ENCODE data around the gene PER1. TPM values are rescaled to one million over a fixed set of nuclear protein-coding genes. Genes with fewer than 3 reads are reported as not detected.

The PER1 gene
- total RNA-seq, 1 donor from 2014 or later: 75.9 TPM

GRCh38 chr17:8124350-8125153 lies 27.7 kb downstream of the PER1 start:
- DNase-seq (ENCODE audit: low spot score): no peak
- H3K27me3 Mint-ChIP-seq (ENCODE audit: low read depth): no peaks in the 10 kb centered on the region
- H3K4me3 Mint-ChIP-seq (ENCODE audit: unreplicated experiment): peak overlapping the region; percentile 92
- H3K9me3 Mint-ChIP-seq (ENCODE audit: low read depth): no peaks in the 10 kb centered on the region
- H3K4me1 Mint-ChIP-seq (ENCODE audit: low read depth): peaks cover 60% of the 10 kb centered on the region
- peak overlapping the region; percentile 13 for H3K27ac Mint-ChIP-seq (ENCODE audit: unreplicated experiment)
- no peaks in the 10 kb centered on the region for H3K36me3 Mint-ChIP-seq (ENCODE audit: low read depth)
- no peak for TF ChIP-seq CTCF (IDR thresholded peaks at IDR 0.05)

- no peaks in the 10 kb centered on the region for H3K27me3 Mint-ChIP-seq (ENCODE audit: low read depth)
- no peaks in the 10 kb centered on the region for H3K36me3 Mint-ChIP-seq (ENCODE audit: low read depth)
- no peak for DNase-seq (ENCODE audit: low spot score)
- TF ChIP-seq CTCF (IDR thresholded peaks at IDR 0.05): no peak
- H3K27ac Mint-ChIP-seq (ENCODE audit: unreplicated experiment): peak within 1 kb of the TSS; percentile 89
- no peaks in the 10 kb centered on the region for H3K9me3 Mint-ChIP-seq (ENCODE audit: low read depth)
- peaks cover 60% of the 10 kb centered on the region for H3K4me1 Mint-ChIP-seq (ENCODE audit: low read depth)
- peak within 1 kb of the TSS; percentile 92 for H3K4me3 Mint-ChIP-seq (ENCODE audit: unreplicated experiment)
Measured at GRCh38 chr17:8123695-8124349, 28.4 kb downstream of the PER1 start, which contains the start of gene HES7. Gene HES7 (minus strand): TSS chr17:8124106. CDS start chr17:8124084, 22 bp downstream.

GRCh38 chr17:8122924-8123694 lies 29.1 kb downstream of the PER1 start:
- peak overlapping the region; percentile 92 for H3K4me3 Mint-ChIP-seq (ENCODE audit: unreplicated experiment)
- TF ChIP-seq CTCF (IDR thresholded peaks at IDR 0.05): no peak
- H3K27ac Mint-ChIP-seq (ENCODE audit: unreplicated experiment): peak overlapping the region; percentile 89
- no peaks in the 10 kb centered on the region for H3K36me3 Mint-ChIP-seq (ENCODE audit: low read depth)
- H3K27me3 Mint-ChIP-seq (ENCODE audit: low read depth): no peaks in the 10 kb centered on the region
- peaks cover 66% of the 10 kb centered on the region for H3K4me1 Mint-ChIP-seq (ENCODE audit: low read depth)
- no peaks in the 10 kb centered on the region for H3K9me3 Mint-ChIP-seq (ENCODE audit: low read depth)
- no peak for DNase-seq (ENCODE audit: low spot score)

- H3K9me3 Mint-ChIP-seq (ENCODE audit: low read depth): no peaks in the 10 kb centered on the region
- no peaks in the 10 kb centered on the region for H3K36me3 Mint-ChIP-seq (ENCODE audit: low read depth)
- no peak for DNase-seq (ENCODE audit: low spot score)
- peak overlapping the region; percentile 79 for H3K27ac Mint-ChIP-seq (ENCODE audit: unreplicated experiment)
- TF ChIP-seq CTCF (IDR thresholded peaks at IDR 0.05): no peak
- H3K4me3 Mint-ChIP-seq (ENCODE audit: unreplicated experiment): peak overlapping the region; percentile 92
- H3K4me1 Mint-ChIP-seq (ENCODE audit: low read depth): peaks cover 73% of the 10 kb centered on the region
- H3K27me3 Mint-ChIP-seq (ENCODE audit: low read depth): no peaks in the 10 kb centered on the region
Measured at GRCh38 chr17:8122422-8122923, 29.7 kb downstream of the PER1 start.
